HepG2 (cell line): ENCODE data around the gene TTLL11. TPM values are rescaled to one million over a fixed set of nuclear protein-coding genes. Genes with fewer than 3 reads are reported as not detected.

Experiments used
- ATAC-seq: fragments of 200-7000 bp; cut with Tn5 transposase; 3 replicates; pipeline ENCODE4 v1.9.1; 2020; ENCODE audit warnings: mild to moderate bottlenecking, moderate library complexity
- BruUV-seq: library from RNA; stranded (reverse); fragments of 400-500 nt; replicated peaks from 2 replicates; lab custom pipeline; 2021; lab: Mats Ljungman, UMichigan
- CTCF ChIA-PET: fragments of 300-600 bp; formaldehyde crosslinking; extraction: SDS; loops from one replicate; lab custom pipeline; 2021; ENCODE audit warnings: low total read pairs, inconsistent platforms, low intra/inter-chr PET ratio; lab: Yijun Ruan, JAX
- POLR2A ChIA-PET: fragments of 350-600 bp; sonication (Branson Sonifier 250); formaldehyde crosslinking; loops from one replicate; lab custom pipeline; 2020; ENCODE audit warnings: antibody characterized with exemption, inconsistent platforms; lab: Yijun Ruan, JAX
- DNase-seq: peaks from one replicate; pipeline ENCODE4 v3.0.0-alpha.2; 2015; ENCODE audit warnings: low spot score
- FAIRE-seq: peaks from 3 replicates; lab custom pipeline; 2011; peaks lifted over from hg19 to GRCh38; lab: Jason Lieb, UNC
- H2AFZ ChIP-seq: one replicate; pipeline ENCODE4 v1.6.1; 2011; ENCODE audit warnings: low read length, inconsistent platforms
- H3K27ac ChIP-seq: fragments of 300-600 bp; 3 replicates; pipeline ENCODE4 v1.8.0; 2011; ENCODE audit warnings: mixed run types, mild to moderate bottlenecking, mixed read lengths, low read length, inconsistent platforms; ENCODE audit not compliant: insufficient read depth; ENCODE audit errors: extremely low read length
- H3K27me3 ChIP-seq, 2 experiments: fragments of 200-600 bp in 1 of 2; 2 replicates in 1 of 2; 3 replicates in 1 of 2; pipeline versions ENCODE4 v1.6.0 to v1.8.0; 2011; ENCODE audit warnings: low read length in 2 of 2, mild to moderate bottlenecking in 2 of 2, moderate library complexity in 2 of 2, inconsistent platforms in 1 of 2; ENCODE audit not compliant: insufficient read depth in 2 of 2, control insufficient read depth in 1 of 2
- H3K36me3 ChIP-seq, 2 experiments: fragments of 200-600 bp in 1 of 2; replicated peaks in 1 of 2; 2 replicates in 1 of 2; 3 replicates in 1 of 2; pipeline versions ENCODE4 v1.5.1 to v1.8.0; 2011; ENCODE audit warnings: low read length in 2 of 2, inconsistent platforms in 1 of 2; ENCODE audit not compliant: insufficient read depth in 2 of 2, control insufficient read depth in 1 of 2
- H3K4me1 ChIP-seq: 2 replicates; pipeline ENCODE4 v1.5.1; 2012; ENCODE audit warnings: low read length, inconsistent platforms; ENCODE audit not compliant: insufficient read depth
- H3K4me2 ChIP-seq: 2 replicates; pipeline ENCODE4 v1.6.0; 2011; ENCODE audit warnings: low read depth, low read length, inconsistent platforms
- H3K4me3 ChIP-seq, 3 experiments: fragments of 200-600 bp in 1 of 3; sonication (generic), shearing (Covaris generic) in 1 of 3; replicated peaks in 1 of 3; 2 replicates each; pipeline ENCODE4 v1.5.1; 2011 to 2016; ENCODE audit warnings: low read length in 3 of 3, inconsistent platforms in 2 of 3, low read depth in 2 of 3, mild to moderate bottlenecking in 2 of 3, control low read depth in 1 of 3, mixed read lengths in 1 of 3; ENCODE audit not compliant: insufficient read depth in 1 of 3
- H3K79me2 ChIP-seq: one replicate; pipeline ENCODE4 v1.6.1; 2011; ENCODE audit warnings: low read length, inconsistent platforms; ENCODE audit not compliant: insufficient read depth
- H3K9ac ChIP-seq: 2 replicates; pipeline ENCODE4 v1.6.0; 2011; ENCODE audit warnings: mild to moderate bottlenecking, low read depth, low read length, inconsistent platforms; ENCODE audit not compliant: insufficient read depth
- H3K9me3 ChIP-seq: 2 replicates; pipeline ENCODE4 v1.5.1; 2012; ENCODE audit warnings: mild to moderate bottlenecking, low read length
- H4K20me1 ChIP-seq: 2 replicates; pipeline ENCODE4 v1.6.0; 2011; ENCODE audit warnings: inconsistent platforms, mild to moderate bottlenecking, low read length, moderate library complexity; ENCODE audit not compliant: insufficient read depth
- CBX5 ChIP-seq: sonication (generic); formaldehyde crosslinking; IDR thresholded peaks from 2 replicates; pipeline ENCODE4 v1.4.0; 2020; ENCODE audit warnings: missing genetic modification reagents, borderline replicate concordance
- CTCF ChIP-seq: sonication (generic); formaldehyde crosslinking; IDR thresholded peaks from 2 replicates; pipeline ENCODE4 v1.5.0; 2020; ENCODE audit warnings: mild to moderate bottlenecking, missing genetic modification reagents, moderate library complexity
- ELF4 ChIP-seq: sonication (generic); formaldehyde crosslinking; IDR thresholded peaks from 2 replicates; pipeline ENCODE4 v1.5.0; 2020; ENCODE audit warnings: missing genetic modification reagents, mild to moderate bottlenecking, moderate library complexity, borderline replicate concordance
- HNF1B ChIP-seq: sonication (generic); formaldehyde crosslinking; IDR thresholded peaks from 2 replicates; pipeline ENCODE4 v1.5.1; 2020; ENCODE audit warnings: mild to moderate bottlenecking, moderate library complexity, missing genetic modification reagents
- STAG1 ChIP-seq: sonication (generic); formaldehyde crosslinking; IDR thresholded peaks from 2 replicates; pipeline ENCODE4 v1.4.0; 2020; ENCODE audit warnings: missing genetic modification reagents
- YEATS2 ChIP-seq: sonication (generic); formaldehyde crosslinking; IDR thresholded peaks from 2 replicates; pipeline ENCODE4 v1.4.0; 2020; ENCODE audit warnings: missing genetic modification reagents, borderline replicate concordance
- ZBTB38 ChIP-seq: sonication (generic); formaldehyde crosslinking; IDR thresholded peaks from 2 replicates; pipeline ENCODE4 v1.5.1; 2020; ENCODE audit warnings: mild to moderate bottlenecking, missing genetic modification reagents
- ZFP37 ChIP-seq: sonication (generic); formaldehyde crosslinking; IDR thresholded peaks from 2 replicates; pipeline ENCODE4 v1.4.0; 2020; ENCODE audit warnings: missing genetic modification reagents, borderline replicate concordance
- ZNF275 ChIP-seq: sonication (generic); formaldehyde crosslinking; IDR thresholded peaks from 2 replicates; pipeline ENCODE4 v1.8.0; 2022; ENCODE audit warnings: missing genetic modification reagents, mild to moderate bottlenecking, inconsistent platforms, borderline replicate concordance
- ZNF3 ChIP-seq: IDR thresholded peaks from 2 replicates; pipeline ENCODE4 v1.7.0; 2017; ENCODE audit warnings: inconsistent platforms
- WGBS: methylation state at CpG from one replicate; pipeline ENCODE4 v1.1.6; 2017; ENCODE audit warnings: low lambda C conversion rate; 5-methylcytosine and 5-hydroxymethylcytosine counted together
- in situ Hi-C: cut with HindIII; loops from 2 replicates; pipeline ENCODE4 v1.10.0; 2017; ENCODE audit warnings: low pct_unique_long_range_greater_than_20kb; ENCODE audit not compliant: extremely low pct_ligation_motif_present
- intact Hi-C: fragments of 100-400 bp; cut with micrococcal nuclease; formaldehyde crosslinking; loops from one replicate; pipeline ENCODE4 v1.10.0; 2022; ENCODE audit not compliant: unreplicated experiment
- polyA plus RNA-seq, 8 experiments: library from polyadenylated mRNA; depleted of rRNA in 3 of 8; stranded (reverse) in 7 of 8; unstranded in 1 of 8; fragments of >200 nt; fragmentation: Illumina TruSeq in 4 of 8; extraction: Trizol in 4 of 8; gene quantifications; 2 replicates each; pipeline versions ENCODE4 v1.2.1 to v1.2.3, GENCODE V29; 2011 to 2016; ENCODE audit warnings: low read depth in 4 of 8, missing spikeins in 1 of 8, mixed read lengths in 1 of 8; ENCODE audit not compliant: insufficient read depth in 1 of 8
- total RNA-seq, 5 experiments: library from RNA; depleted of rRNA; stranded (reverse); fragments of >200 nt; fragmentation: Illumina TruSeq; extraction: Trizol; gene quantifications; 2 replicates each; pipeline ENCODE4 v1.2.3, GENCODE V29; 2016; ENCODE audit warnings: low read depth in 1 of 5
- TF ChIP-seq, protein P1 (sequence below): sonication (generic); formaldehyde crosslinking; IDR thresholded peaks from 2 replicates; pipeline ENCODE4 v1.4.0; 2020; ENCODE audit warnings: mild to moderate bottlenecking, missing genetic modification reagents
- TF ChIP-seq, protein P2 (sequence below): IDR thresholded peaks from 2 replicates; pipeline ENCODE4 v1.6.1; 2016; ENCODE audit warnings: mild to moderate bottlenecking
- TF ChIP-seq, protein P3 (sequence below): sonication (generic); formaldehyde crosslinking; IDR thresholded peaks from 2 replicates; pipeline ENCODE4 v1.5.1; 2020; ENCODE audit warnings: mild to moderate bottlenecking, missing genetic modification reagents, moderate library complexity

The TTLL11 gene
- total and polyA plus RNA-seq, 2 of the 13 experiments (the other 11 are each of a cell fraction or from before 2014, with no cell fraction given), result 4.5 to 5.2 TPM

DNA sequence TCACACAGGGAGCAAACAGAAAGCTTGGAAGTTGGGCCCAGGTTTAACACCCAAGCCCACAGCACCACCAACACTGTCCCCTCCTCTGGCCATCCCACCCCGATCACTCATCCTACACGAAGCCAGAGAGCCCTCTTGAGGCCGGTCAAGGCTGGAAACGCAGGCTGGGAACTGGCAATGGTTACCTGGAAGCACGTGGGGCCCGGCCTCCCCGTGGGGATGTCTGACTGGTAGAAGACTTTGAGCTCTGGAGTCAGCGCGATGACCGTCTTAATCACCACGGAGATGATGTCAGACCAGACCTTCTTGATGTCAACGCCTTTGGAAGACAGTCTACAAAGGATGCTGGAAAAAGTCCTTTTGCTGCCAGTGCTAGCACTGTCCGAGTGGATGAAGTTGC is 104.1 kb downstream of the TTLL11 start:
- TF ChIP-seq CBX5 (no peak), ZFP37 (no peak), HNF1B (0 out of 2 replicates have a peak, but pooled peaks have one; percentile 27), CTCF (CRISPR knock-in tag) (peak; percentile 65), ZBTB38 (CRISPR knock-in tag) (peak; percentile 64), ZNF3 (CRISPR knock-in tag) (no peak), YEATS2 (CRISPR knock-in tag) (no peak), STAG1 (peak; percentile 70), ZNF275 (CRISPR knock-in tag) (no peak), ELF4 (CRISPR knock-in tag) (no peak)
- TF ChIP-seq, protein P1, sequence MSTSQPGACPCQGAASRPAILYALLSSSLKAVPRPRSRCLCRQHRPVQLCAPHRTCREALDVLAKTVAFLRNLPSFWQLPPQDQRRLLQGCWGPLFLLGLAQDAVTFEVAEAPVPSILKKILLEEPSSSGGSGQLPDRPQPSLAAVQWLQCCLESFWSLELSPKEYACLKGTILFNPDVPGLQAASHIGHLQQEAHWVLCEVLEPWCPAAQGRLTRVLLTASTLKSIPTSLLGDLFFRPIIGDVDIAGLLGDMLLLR (CRISPR knock-in tag), result no peak
- TF ChIP-seq, protein P2, sequence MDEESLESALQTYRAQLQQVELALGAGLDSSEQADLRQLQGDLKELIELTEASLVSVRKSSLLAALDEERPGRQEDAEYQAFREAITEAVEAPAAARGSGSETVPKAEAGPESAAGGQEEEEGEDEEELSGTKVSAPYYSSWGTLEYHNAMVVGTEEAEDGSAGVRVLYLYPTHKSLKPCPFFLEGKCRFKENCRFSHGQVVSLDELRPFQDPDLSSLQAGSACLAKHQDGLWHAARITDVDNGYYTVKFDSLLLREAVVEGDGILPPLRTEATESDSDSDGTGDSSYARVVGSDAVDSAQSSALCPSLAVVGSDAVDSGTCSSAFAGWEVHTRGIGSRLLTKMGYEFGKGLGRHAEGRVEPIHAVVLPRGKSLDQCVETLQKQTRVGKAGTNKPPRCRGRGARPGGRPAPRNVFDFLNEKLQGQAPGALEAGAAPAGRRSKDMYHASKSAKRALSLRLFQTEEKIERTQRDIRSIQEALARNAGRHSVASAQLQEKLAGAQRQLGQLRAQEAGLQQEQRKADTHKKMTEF (CRISPR knock-in tag), result no peak
- TF ChIP-seq, protein P3, sequence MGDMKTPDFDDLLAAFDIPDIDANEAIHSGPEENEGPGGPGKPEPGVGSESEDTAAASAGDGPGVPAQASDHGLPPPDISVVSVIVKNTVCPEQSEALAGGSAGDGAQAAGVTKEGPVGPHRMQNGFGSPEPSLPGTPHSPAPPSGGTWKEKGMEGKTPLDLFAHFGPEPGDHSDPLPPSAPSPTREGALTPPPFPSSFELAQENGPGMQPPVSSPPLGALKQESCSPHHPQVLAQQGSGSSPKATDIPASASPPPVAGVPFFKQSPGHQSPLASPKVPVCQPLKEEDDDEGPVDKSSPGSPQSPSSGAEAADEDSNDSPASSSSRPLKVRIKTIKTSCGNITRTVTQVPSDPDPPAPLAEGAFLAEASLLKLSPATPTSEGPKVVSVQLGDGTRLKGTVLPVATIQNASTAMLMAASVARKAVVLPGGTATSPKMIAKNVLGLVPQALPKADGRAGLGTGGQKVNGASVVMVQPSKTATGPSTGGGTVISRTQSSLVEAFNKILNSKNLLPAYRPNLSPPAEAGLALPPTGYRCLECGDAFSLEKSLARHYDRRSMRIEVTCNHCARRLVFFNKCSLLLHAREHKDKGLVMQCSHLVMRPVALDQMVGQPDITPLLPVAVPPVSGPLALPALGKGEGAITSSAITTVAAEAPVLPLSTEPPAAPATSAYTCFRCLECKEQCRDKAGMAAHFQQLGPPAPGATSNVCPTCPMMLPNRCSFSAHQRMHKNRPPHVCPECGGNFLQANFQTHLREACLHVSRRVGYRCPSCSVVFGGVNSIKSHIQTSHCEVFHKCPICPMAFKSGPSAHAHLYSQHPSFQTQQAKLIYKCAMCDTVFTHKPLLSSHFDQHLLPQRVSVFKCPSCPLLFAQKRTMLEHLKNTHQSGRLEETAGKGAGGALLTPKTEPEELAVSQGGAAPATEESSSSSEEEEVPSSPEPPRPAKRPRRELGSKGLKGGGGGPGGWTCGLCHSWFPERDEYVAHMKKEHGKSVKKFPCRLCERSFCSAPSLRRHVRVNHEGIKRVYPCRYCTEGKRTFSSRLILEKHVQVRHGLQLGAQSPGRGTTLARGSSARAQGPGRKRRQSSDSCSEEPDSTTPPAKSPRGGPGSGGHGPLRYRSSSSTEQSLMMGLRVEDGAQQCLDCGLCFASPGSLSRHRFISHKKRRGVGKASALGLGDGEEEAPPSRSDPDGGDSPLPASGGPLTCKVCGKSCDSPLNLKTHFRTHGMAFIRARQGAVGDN, result peak; percentile 33; the same call in 1 of the 2 replicates
- intact Hi-C loops, result no loop called here
- ChIA-PET POLR2A (no interaction called here), CTCF (no interaction called here)
- Histone ChIP-seq H3K9ac (no peak overlapping the region), H3K27ac (no peak overlapping the region), H3K36me3 (no peaks in the 10 kb centered on the region), H3K27me3 (no peaks in the 10 kb centered on the region), H4K20me1 (no peaks in the 10 kb centered on the region), H3K4me3 (no peak overlapping the region), H3K79me2 (no peaks in the 10 kb centered on the region), H3K4me2 (no peak overlapping the region), H3K9me3 (no peaks in the 10 kb centered on the region), H2AFZ (no peak overlapping the region), H3K4me1 (peaks cover 50% of the 10 kb centered on the region)
- FAIRE-seq (no peak), ATAC-seq (no peak), DNase-seq (no peak)
- in situ Hi-C loops, result loop anchor here (25.0 kb wide), 1 partner anchor 252 kb away; no protein-coding TSS in a partner anchor
- BruUV-seq, result no TSS peak
- 89% methylated on average over 7 of the region's 13 CpGs for WGBS
